ENCODE measurements around the gene LAGE3.

The LAGE3 gene

DNA sequence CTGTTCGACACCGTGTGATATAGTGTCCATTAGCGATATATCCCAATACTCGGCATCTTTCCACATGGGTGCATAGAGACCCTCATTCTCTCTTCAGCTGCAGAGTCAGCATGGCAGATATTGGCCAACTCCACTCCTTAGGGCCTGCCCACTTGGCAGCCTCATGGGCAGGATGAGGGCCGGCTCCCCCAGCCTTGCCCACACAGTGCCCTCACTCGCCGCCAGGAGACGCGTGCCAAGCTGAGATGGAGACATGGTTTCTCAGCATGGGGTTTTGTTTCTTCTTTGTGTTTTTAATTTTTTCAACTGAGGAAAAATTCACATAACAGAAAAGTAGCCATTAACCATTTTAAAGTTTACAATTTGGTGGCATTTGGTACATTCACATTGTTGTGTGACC is 26.3 kb downstream of the LAGE3 start:
- DNase-seq = no peak

GRCh38 chrX:154450312-154450711 is 28.8 kb downstream of the LAGE3 start:
- DNase-seq = no peak

DNA sequence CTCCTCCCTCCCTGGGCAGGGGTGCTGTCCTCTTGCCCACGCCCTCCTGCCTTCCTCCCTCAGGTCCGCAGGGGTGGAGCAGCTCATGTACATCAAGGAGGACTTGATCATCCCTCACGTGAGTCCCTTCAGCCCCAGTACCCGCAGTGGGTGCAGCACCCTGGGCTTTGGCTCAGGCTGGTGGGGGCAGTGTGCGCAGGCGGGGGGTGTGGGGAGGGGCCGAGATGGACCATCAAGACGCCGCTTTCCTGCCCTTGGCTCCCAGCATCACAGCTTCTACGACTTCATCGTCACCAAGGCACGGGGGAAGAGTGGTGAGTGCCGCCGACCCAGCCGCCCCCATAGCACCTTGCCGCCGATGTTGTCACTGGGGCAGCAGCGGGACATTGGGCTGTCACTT is 29.5 kb downstream of the LAGE3 start:
- no peak for DNase-seq

GRCh38 chrX:154448484-154448883 is 30.6 kb downstream of the LAGE3 start:
- no peak for DNase-seq

GRCh38 chrX:154446430-154446829 is 32.7 kb downstream of the LAGE3 start:
- DNase-seq = no peak

DNA sequence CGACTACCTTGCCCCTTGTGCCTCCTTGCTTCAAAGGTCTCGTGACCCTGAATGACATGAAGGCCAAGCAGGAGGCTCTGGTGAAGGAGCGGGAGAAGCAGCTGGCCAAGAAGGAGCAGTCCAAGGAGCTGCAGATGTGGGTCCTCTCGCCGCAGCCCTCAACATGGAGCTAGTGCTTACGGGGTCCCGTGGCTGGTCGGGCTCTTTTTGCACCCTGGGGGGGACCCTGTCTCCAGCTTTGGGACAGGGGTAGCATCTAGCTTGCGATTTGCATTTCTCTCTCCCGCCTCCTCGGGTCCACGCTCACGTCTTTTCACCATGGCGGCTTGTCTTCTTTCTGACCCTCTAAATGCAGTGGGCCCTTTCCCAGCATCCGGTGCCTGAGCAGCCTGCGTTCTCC is 33.3 kb downstream of the LAGE3 start:
- DNase-seq = no peak

- DNase-seq = no peak
Observed at GRCh38 chrX:154444755-154445246, 34.3 kb downstream of the LAGE3 start.

GRCh38 chrX:154443992-154444754 is 34.9 kb downstream of the LAGE3 start, which contains the start of gene FAM50A:
FAM50A (plus strand) TSS chrX:154444141; CDS start chrX:154444236, 95 bp downstream.
- DNase-seq = peak; percentile 82

- no peak for DNase-seq
Observed at GRCh38 chrX:154443479-154443910, 35.6 kb downstream of the LAGE3 start.

DNA sequence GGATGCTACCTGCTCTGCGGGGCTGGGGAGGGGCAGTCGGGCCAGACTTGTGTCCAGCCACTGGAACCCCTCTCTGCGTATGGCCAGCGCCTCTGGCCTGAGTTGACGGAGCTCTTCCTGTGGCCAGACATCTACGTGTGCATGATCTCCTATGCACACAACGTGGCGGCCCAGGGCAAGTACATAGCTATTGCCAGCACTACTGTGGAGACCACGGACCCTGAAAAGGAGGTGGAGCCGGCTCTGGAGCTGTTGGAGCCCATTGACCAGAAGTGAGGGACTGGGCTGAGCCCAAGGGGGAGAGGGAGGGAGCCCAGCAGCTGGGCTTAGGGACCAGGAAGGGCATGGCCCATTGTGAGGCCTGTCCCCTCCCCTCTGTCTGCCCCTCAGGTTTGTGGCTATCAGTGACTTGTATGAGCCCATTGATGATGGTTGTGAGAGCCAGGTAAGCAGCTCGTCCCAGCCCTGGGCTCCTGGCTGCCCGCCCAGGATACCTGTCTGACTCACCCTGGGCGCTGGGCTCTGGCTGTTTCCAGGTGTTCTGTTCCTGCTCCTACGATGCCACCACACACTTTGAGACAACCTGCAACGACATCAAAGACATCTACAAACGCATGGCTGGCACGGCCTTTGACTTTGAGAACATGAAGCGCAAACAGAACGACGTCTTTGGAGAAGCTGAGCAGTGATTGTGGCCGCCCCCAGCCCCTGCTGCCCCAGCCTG is 36.9 kb downstream of the LAGE3 start:
- DNase-seq = no peak

GRCh38 chrX:154441564-154441963 is 37.5 kb downstream of the LAGE3 start:
- no peak for DNase-seq

DNA sequence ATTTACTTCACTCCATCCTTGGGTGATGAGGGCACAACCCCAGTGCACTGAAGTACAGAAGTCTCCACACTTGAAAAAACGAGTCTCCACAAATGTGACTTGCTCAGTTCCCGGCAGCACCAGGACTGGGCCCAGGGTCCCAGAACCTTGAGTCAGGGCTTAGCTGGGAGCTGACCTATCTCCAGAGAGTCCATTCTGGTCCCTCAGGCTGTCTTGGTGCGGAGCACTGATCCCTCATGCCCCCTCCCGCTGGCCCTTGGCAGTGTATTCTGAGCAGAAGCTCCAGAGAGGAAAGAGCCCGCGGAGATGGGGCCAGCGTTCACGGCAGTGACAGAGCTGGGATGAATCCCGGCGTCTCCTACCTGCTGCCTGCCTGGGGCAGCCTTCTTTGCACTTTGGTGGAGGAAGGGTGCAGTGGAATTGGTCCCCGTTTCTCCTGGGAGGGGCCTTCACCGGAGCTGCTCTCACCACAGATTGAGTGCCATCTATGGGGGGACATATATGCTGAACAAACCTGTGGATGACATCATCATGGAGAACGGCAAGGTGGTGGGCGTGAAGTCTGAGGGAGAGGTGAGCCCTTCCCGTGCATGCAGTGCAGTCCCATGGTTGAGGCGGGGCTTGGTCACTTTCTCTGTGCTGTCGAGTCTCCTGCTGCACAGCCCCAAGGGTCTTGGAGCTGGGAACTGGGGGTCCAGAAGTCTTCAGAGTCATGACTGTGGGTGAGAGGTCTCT is 38.3 kb downstream of the LAGE3 start:
- no peak for DNase-seq

GRCh38 chrX:154439841-154440240 is 39.2 kb downstream of the LAGE3 start:
- no peak for DNase-seq

- no peak for DNase-seq
Observed at GRCh38 chrX:154437971-154438893, 40.8 kb downstream of the LAGE3 start.

DNA sequence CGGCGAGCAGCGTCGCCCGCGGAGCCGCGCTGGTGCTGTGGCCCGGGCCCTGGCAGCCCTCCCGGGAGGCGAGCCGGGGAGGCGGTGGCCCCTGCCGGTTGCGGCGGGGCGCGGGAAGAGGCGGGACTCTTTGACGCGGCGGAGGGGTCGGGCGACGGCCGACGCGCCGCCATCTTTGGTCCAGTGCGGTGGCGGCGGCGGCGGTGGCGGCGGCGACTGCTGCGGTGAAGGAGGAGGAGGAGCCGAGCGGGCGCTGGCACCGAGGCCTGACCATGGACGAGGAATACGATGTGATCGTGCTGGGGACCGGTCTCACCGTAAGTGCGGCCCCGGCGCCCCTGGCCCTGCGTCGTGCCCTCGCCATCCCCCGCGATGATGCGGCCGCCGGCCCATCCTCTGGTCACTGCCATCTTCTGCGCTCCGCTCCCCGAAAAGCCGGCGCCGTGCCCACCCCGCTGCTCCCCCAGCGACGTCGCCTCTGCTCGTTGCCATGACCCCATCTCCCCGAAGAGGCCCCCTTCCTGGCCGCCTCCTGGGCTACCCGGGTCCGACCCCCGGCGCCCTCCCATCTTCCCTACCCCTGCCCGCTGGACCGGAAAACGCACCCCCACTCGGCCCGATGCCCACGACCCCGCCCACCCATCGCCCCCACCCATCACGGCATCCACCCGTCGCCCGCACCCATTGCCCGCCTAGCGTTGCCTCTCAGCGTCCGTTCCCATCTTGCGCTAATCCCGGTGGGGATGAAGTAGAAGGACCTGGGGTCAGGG is 41.9 kb downstream of the LAGE3 start, which contains the start of gene GDI1:
GDI1 (plus strand) TSS at position 172 of the 770 bp plus-strand sequence; CDS start at position 273, 101 bp downstream.
- DNase-seq = peak; percentile 51

DNA sequence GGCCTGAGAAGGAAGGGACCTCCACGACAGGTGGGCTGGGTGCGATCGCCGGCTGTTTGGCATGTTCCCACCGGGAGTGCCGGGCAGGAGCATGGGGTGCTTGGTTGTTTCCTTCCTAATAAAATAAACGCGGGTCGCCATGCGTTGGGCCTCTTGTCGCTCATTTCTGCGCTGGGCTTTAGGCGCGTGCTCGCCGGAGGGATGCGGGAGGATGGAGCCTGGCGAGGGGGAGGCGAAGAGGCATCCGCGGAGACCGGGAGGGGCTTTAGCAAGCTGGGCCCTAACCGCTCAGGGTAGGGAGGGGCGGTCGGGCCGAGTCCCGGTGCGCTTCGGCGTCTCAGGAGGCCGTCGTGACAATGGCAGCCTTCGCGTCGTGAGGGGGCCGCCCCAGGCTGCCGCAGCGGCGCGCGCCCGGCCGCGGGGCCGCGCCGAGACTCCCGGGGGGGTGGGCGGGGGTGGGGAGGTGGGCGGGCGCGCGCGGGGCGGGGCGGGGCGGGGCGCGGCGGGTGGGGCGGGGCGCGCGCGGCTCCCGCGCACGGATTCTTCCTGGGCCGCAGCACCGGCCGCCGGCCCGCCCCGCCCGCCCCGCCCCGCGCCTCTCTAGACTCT is 42.6 kb downstream of the LAGE3 start:
- DNase-seq = peak; percentile 53

GRCh38 chrX:154435171-154435733 is 43.8 kb downstream of the LAGE3 start:
- DNase-seq = no peak

GRCh38 chrX:154434394-154435168 is 44.5 kb downstream of the LAGE3 start:
- no peak for DNase-seq

- no peak for DNase-seq
Observed at GRCh38 chrX:154433605-154434004, 45.5 kb downstream of the LAGE3 start.

GRCh38 chrX:154432210-154432609 is 46.9 kb downstream of the LAGE3 start:
- DNase-seq = no peak

Data from RPMI8226 (cell line).